Embryonic facial prominence (tissue), 1 donor: ENCODE results near the gene TMEM9.

Experiments
- DNase-seq: peaks from one replicate; pipeline ENCODE4 v3.0.0-alpha.2; 2016; ENCODE audit errors: extremely low spot score

Gene TMEM9

DNA sequence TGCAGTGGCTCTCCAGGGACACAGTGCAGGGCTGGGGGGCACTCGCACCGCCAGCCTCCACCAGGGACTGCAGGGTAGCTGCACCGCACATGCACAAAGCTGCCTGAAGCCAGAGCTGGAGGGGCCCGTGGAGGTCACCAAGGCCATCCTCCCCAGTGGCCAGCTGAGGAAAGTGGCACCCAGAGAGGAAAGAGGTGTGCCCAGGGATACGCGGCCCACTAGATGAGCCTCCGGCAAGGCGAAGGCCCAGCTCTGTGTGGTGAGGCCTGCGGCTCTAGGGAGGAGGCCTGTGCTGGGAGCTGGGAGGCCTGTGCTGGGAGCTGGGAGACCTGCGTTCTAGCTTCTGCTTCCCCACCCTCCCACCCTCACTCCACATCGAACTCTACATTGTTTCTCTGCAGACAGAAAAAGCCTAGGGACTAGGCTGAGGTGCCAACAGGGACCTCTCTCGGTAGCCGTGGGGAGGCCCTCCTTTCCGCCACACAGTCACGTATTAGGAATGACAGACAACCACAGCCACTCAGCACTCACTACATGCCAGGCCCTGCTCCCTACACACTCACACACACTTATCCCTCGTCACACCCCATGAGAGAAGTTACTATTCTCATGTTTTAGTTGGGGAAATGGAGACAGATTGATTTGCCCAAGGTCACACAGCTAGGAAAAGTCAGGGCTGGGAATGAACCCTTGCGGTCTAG is 26.4 kb downstream of the TMEM9 start:
- no peak for DNase-seq

DNA sequence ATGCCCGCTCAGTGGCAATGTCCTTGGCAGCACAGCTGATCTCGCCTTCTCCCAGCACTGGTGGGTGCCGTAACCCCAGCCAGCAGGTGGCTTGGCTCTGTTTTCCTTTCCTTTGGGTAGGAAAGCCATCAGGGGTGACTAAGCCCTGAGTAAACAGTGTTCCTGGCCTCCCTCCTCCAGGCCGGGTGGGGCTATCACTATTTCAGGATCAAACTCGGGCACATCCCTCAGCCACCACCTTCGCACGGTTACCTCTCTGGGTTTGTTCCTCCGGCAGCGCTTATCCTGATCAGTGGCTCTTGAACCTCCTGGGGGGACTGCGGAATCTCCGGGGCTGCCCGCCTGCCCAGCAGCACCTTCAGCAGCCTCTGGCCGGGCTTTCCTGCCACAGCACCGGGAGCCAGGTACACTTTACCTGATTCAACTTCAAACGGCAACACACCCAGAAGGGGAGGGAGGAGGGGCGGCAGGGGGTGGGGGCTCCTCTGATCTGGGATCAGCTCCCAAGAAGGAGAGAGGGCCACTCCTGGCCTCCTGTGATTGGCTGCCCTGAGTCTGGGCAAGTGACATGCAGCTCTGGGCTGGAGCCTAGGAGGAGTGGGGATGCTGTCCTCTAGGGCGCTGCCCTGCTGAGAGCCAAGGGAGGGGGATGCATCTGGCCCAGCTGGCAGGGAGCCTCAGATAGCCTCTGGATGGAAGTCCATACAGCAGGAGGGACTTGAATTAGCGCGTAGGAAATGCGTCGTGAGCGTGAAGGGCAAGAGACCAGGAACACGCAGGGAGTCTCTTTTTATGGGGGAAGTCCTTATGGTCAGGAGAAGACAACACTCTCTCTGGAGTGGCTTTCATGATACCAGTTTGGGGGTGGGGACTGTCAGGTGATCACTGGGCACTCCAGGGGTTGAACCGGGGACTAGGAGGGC is 27.2 kb downstream of the TMEM9 start, which contains the start of gene ASCL5:
Gene ASCL5, minus strand, starts transcription at position 353 of the 923 bp plus-strand sequence. CDS start 11,812 bp downstream, outside the sequence.
- DNase-seq, result no peak

DNA sequence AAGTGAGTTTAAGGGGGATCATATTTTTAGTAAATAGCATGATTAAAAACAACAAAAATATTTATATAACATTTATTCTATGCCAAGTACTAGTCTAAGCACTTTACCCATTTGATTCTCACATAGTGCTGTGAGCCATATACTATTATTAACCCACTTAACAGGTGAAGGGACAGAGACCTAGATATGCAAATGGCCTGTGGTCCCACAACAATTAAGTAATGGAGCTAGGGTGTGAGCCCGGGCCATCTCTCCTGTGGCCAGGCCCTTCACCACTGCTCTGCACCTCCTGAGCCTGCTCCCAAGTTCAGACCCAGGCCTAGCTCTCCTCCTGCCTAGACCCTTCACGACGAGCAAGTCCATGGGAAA is 27.8 kb downstream of the TMEM9 start:
- DNase-seq, result no peak

DNA sequence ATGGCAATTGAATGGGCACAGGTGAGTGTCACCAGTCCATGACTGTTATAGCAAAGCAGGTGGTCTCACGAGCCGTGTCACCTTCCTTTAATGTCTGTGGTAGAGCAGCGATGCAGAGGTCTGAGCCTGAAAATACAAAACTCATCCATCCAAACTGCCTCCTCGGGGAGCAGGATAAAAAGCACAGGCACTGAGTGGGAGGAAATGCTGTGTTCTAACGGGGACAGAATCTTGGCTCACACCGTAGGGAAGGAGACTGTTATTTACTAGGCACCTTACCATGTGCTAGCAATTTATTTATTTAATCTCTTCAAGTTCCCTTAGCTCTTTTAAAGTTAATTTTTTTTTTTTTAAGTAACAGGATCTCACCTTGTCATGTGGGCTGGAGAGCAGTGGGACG is 28.5 kb downstream of the TMEM9 start:
- no peak for DNase-seq

DNA sequence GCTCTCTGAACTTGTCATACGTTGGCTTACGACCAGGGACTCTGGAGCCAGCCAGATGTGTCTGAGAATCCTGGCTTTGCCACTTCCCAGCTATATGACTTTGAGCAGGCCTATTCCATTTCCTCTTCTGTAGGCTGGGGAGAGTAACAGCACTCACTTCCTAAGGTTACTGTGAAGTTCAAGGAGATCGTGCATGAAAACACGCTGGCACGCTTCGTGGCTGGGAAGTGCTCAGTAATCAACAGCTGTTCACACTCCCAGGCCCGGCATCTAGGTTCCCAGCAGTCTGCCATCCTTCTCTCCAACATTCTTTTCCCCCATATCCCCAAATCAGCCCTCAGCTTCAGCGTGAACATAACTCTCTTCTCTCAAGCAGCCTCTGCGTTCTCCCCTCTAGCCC is 29.3 kb downstream of the TMEM9 start:
- no peak for DNase-seq

DNA sequence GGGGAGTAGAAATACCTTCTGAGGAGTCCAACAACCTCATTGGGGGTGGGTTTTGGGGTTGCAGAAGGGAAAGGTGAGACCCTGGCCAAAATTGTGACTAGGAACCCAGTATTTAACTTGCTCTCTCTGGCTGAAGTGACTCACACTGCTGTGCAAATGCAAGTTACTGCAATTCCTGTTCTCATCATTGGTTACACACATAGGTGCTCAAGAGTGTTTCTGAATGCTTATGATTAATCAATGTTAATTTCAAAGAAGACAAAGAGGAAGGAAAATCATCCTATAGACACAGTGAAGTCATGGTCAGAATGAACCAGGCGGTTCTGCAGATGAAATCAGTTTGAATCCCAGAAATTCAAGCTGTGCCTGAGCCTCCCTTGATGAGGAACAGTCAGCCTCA is 30.4 kb downstream of the TMEM9 start:
- no peak for DNase-seq

DNA sequence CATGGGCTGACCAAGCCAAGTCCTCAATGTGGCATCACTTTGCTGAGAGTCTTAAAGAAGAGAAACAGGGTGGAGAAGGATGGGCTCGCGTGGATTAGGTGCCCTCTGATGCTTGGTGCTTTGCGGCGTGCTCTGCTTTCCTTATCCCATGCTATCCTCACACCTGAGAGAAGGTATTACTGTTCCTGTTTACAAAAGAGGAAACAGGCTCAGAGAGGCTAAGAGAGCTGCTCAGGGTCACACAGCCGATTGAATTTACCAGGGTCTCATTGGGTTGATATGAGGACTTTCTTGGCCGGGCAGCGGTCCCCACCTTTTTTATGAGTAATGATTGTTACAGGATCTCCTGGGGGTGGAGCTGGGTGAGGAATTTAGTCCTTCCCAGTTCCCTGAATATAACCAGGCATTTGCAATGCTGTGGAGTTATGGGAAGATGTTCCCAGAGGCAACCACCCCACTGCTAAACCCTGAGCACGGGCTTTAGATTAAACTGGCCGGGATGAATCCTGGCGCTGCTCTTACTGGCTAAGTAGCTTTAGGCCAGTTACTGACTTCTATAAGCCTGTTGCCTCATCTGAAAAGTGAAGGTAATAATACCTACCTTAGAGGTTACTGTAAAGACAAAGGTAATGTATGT is 31.8 kb downstream of the TMEM9 start:
- DNase-seq, result no peak

DNA sequence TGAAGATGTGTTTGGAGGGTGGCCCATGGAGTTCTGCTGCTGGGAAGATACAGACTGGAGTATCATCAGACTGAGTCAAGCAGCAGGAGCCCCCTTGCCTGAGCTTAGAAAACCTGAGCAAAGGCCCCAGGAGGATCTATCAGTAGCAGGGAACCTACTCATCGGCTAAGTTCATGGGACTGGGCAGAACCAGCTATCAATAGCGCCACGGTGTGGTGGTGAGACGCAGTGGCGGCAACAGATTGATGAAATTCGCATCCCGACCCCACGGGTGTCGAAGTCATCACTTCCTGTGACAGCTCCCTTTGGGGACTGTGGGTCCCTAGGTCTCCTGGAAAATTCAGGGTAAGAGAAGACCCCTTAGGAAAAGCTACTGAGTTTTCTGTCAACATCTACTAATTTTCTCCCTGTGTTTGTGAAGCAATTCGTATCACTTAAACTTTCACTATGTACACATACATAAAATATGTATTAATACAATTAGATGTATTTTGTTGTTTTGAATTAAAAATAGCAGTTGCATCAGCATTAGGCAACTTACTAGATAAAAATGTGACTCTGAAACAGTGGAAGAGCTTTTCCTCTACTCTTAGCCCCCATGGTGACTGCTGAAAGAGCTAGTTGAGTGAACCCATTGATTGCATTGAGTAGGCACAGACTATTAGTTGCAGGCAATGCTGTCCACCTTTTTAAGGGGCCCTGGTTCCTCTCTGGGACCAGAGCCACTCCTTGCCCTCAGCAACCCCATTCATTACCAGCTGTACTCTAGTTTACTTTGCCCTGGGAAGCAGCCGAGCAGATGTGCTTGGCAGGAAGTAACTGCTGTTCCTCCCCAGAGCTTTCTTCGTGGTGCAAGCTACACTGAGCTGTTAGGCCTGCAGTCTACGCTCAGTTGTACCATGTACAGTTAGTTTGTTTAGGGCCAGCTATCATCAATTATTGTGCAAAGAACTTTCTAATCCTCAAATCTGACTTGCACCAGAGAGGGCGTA is 34.8 kb downstream of the TMEM9 start:
- DNase-seq, result no peak

DNA sequence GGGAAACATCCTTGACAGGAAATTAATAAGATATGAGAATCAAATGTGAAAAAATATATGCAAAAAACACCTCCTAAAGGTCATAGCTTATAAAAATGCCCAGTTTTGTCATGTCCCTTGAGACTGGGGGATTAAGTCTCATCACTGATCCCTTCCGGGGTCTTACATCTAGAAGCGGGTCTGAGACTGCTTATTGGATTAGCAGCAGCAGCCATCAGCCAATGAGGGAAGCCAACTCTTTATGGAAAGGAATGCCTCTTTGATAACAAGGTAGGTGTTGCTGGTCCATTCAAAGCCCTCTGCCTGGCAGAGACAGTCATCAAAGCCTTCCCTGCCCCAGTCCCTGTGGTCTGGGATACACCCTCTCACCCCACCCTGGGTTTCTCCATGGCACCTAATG is 38.2 kb downstream of the TMEM9 start:
- no peak for DNase-seq

DNA sequence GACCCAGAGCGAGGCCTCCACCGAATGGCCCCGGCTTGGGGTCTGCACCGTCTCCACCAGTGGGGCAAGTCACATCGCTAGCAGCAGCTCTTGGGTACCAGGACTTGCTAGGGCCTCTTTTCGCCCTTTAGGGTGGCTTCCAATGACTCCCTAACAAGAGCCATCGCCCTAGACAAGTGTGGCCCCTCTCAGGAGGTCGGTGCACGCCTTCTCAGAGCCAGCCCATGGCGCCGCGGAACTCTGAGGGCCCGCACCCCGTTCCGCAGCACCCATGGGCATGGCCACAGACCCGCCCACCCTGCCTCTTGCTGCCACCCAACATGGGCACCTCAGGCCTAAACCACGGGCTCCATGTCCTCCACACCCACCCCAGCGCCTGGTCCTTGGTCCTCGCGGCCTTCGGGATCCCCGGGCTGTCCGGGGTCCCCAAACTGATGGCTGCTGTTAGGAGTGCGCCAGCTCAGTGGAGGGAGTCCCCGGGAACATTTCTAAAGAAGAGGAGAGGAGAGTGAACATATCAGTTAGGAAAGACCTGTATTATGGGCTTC is 38.8 kb downstream of the TMEM9 start:
- DNase-seq, result no peak

DNA sequence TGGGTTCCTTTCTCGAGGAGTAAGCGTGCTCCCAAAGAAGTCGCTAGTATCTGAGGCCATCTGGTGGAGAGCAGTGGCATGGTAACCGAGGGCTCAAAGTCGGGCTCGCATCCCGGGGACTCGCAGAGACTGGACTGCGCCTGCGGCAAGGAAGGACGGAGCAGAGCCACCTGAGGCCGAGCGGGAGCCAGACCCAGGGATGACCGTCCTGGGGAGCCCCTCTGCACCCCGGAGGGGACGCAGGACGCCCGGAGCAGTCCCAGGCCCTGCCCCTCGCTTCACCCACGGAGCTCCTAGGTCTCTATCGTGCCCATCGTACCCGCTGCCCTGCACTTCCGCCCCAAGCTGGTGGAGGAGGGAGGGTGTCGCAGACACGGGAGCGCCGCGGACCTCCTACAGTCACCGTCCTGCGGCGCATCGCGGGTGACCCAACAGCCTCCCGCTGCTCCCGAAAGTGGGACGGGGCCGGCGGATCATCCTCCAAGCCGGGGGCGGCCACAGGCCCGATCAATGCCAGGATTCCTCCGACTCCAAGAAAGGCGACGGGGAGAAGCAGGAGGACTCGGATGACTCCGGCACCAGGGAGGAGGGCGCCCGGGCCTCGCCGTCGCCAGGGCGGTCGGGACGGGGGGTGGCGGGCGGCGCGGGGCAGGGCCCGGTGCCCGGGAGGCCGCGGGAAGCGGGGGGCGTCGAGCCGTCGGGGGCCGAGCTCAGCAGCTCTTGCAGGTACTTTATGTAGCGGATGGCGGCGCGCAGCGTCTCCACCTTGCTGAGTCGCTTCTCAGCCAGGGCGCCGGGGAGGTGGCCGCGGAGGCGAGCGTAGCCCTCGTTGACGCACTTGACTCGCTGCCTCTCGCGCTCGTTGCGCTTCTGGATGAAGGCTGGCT is 39.8 kb downstream of the TMEM9 start:
- peak; percentile 88 for DNase-seq

DNA sequence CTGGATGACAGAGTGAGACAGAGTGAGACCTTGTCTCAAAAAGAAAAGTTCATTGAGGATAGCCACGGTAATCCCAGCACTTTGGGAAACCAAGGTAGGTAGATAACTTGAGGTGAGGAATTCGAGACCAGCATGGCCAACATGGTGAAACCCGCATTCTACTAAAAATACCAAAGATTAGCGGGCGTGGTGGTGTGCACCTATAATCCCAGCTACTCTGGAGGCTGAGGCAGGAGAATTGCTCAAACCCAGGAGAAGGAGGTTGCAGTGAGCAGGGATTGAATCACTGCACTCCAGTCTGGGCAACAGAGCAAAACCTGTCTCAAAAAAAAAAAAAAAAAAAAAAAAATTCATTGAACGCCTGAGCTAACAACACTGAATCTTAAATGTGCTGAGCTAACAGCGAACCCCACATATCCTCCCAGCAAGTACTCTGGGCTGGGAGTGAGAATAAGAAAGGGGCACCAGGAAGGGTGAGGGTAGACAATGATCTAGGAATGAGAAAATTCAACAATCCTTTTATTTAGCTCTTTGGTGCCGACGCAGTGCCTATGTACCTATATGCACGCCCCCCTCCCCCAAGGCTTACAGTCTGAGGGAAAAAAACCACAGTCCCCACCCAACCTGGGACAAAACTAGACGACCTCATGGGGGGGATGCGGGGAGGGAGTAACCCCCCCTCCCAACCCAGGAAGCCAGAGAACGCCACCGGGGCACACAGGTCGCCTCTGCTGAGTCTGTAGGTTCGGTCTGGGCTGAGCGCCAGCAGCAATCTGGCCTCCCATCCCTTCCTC is 40.6 kb downstream of the TMEM9 start:
- DNase-seq, result no peak

DNA sequence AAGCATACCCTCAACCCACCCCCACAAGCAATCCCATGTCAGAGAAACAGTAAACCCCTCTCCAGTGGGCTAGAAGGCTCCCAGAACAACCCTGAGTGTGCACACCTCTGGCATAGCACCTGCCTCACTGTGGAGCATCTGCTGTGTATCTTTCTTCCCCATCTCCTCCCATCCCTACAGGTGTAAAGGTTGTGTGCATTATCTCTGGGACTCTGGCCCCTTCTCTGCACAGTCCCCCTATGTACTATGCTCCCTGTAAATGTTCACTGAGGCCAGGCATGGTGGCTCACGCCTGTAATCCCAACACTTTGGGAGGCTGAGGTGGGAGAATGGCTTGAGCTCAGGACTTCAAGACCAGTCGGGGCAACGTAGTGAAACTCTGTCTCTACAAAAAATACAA is 41.3 kb downstream of the TMEM9 start:
- no peak for DNase-seq

DNA sequence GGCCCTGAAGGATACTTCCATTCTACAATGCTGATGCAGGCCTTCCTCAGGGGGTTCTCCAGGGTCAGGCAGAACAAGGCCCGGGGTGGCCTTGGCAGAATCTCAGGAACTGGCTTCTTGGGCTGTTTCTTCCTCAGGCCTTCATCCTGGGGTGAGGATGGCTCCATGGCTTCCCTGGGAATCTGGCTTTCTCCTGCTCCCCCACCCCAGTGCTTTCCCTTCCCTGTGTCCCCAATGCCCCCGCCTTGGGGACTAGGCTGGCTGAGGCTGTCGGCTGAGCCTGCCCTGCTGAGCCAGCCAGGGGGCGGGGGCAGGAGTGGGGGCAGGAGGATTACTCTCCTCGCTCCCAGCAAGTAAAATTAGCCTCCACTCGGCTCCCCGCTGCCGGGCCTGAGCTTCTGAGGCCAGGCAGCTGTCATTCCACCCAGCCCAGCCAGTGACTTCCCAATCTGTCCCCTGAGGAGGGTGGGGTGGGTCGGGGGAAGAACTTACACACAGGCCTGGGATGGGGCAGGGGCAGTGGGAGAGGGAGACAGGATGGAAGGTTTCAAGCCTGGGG is 42.0 kb downstream of the TMEM9 start, which contains the start of gene CACNA1S:
Gene CACNA1S, minus strand, starts transcription at position 254 of the 559 bp plus-strand sequence. Its CDS starts 87 bp downstream, at position 167.
- DNase-seq, result no peak

DNA sequence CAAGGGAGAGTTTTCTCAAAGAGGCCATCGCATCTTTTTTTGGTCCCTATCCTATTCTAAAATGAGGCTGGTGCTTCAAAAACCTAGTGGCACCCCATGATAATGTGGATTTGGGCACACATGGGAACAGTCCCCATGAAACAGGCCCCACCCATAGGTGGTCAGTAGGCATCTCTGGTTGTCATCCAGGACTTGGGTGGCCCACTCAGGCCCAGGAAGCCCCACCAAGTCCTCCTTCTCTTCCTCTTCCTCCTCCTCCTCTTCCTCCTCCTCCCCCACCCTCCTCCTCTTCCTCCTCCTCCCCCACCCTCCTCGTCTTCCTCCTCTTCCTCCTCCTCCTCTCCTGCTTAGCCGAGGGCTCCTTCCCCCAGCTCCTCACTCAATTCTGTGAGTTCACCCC is 42.6 kb downstream of the TMEM9 start:
- no peak for DNase-seq

DNA sequence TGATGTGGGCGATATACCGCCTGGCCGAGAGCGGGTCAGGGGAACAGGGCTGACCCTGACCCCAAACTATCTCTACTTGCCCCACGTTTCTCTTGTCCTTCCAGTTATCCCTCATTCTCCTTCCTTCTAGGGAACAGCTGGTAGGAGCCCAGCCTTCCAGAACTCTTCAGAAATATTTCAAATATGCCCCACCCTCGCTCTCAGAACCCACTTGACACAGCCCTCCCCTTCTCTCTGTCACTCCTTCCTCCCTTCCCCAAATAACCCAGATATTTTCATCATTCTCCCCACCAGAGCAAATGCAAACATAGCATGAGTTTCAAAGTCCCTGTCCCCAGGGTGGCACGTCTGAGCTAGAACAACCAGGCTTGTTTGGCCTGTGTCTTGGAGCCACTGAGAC is 43.1 kb downstream of the TMEM9 start:
- DNase-seq, result no peak

DNA sequence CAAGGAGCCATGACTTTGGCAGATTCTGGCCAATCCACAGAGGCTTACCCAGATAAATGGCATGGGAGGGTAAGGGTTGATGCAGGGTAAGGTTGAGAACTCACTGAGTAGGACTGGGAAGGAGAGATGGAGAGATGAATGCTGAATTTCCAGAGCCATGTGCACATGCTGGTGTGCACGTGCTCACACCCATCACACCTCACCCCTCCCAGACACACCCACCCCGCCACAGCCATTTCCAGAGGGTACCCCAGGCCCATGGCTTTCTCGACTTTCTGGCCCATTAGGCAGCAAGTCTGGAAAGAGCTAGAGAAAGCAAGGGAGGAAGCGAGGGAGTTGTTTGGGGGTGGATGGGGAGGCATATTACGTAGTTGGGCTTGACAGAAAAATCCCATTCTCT is 43.7 kb downstream of the TMEM9 start:
- no peak for DNase-seq

DNA sequence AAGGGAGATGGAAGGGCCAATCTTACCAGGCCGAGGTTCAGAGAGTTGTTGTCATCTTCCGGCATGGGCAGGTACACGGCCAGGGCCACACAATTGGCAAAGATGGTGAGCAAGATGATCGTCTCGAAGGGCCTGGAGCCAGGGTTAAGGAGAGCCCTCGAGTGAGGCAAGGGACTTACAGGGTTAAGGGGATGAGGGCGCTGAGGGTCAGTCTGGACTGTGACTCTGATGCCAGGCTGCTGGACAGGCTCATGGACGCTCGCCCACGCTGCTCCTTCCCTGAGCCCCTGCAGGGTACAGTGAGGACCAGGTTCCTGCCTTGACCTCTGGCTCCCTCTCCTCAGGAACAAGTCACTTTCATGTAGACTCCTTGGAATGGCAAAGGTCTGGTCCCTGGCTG is 44.1 kb downstream of the TMEM9 start:
- DNase-seq, result no peak

DNA sequence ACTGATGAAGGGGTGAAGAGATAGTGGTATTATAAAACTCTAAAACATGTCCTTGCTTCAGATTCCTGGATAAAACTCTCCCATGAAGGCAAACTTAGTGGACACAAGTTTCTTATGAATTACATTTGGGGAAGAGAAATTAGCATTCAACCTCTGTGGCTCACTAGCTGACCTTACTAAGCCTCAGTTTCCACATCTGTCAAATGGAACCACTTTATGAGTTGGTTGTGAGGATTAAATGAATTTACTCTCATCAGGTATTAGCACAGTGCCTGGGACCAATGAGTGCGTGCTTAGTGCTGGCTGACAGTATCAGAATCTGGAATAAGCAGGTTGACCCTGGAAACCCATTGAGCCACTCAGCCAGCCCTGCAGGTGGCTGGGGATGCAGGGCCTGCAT is 44.6 kb downstream of the TMEM9 start:
- DNase-seq, result no peak
